ENCODE data around the gene CEP55.

- TF ChIP-seq, protein P1, sequence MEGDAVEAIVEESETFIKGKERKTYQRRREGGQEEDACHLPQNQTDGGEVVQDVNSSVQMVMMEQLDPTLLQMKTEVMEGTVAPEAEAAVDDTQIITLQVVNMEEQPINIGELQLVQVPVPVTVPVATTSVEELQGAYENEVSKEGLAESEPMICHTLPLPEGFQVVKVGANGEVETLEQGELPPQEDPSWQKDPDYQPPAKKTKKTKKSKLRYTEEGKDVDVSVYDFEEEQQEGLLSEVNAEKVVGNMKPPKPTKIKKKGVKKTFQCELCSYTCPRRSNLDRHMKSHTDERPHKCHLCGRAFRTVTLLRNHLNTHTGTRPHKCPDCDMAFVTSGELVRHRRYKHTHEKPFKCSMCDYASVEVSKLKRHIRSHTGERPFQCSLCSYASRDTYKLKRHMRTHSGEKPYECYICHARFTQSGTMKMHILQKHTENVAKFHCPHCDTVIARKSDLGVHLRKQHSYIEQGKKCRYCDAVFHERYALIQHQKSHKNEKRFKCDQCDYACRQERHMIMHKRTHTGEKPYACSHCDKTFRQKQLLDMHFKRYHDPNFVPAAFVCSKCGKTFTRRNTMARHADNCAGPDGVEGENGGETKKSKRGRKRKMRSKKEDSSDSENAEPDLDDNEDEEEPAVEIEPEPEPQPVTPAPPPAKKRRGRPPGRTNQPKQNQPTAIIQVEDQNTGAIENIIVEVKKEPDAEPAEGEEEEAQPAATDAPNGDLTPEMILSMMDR (conservative IDR thresholded peaks at IDR 0.05; ENCODE audit: low read depth, low read length) = no peak
- no peak for TF ChIP-seq EZH2 (IDR thresholded peaks at IDR 0.05; ENCODE audit: borderline replicate concordance, low read depth, low read length, poor library complexity, severe bottlenecking)
These were observed 1.9 kb upstream of the CEP55 start for GRCh38 chr10:93494494-93494893.
